ENCODE data around the gene NUF2.

GRCh38 chr1:163300568-163300967 is 21.2 kb upstream of the NUF2 start:
- TF ChIP-seq CTCF (IDR thresholded peaks at IDR 0.05; ENCODE audit: extremely low read depth in 1 of 2, insufficient read depth in 1 of 2, low read depth in 1 of 2, low read length in 2 of 2): no peak
- no peak for TF ChIP-seq POLR2A (IDR thresholded peaks at IDR 0.05; ENCODE audit: low read depth, low read length)
- TF ChIP-seq MYC (IDR thresholded peaks at IDR 0.05; ENCODE audit: low read depth, low read length): no peak
- TF ChIP-seq MAX (IDR thresholded peaks at IDR 0.05; ENCODE audit: insufficient read depth, insufficient read length): no peak
